Measurements from ENCODE around the gene APLF.
"Not testable (repeated sequence)": the region's sequence is repeated elsewhere in the genome, so short reads cannot be mapped to it uniquely, and the experiment has no call there.

The APLF gene

GRCh38 chr2:68529651-68530050, 62.3 kb downstream of the APLF start:
- not testable (repeated sequence) for DNase-seq (ENCODE audit: low read depth)

- no peak for DNase-seq (ENCODE audit: low read depth)
Observed at GRCh38 chr2:68536000-68536399, 68.6 kb downstream of the APLF start.

- no peak for DNase-seq (ENCODE audit: low read depth)
Observed at GRCh38 chr2:68537011-68537410, 69.6 kb downstream of the APLF start.

GRCh38 chr2:68537809-68538208, 70.4 kb downstream of the APLF start:
- DNase-seq (ENCODE audit: low read depth), result no peak

GRCh38 chr2:68544811-68545210, 77.4 kb downstream of the APLF start:
- DNase-seq (ENCODE audit: low read depth), result no peak

- no peak for DNase-seq (ENCODE audit: low read depth)
Observed at GRCh38 chr2:68548396-68548795, 81.0 kb downstream of the APLF start.

GRCh38 chr2:68553098-68553497, 85.7 kb downstream of the APLF start:
- no peak for DNase-seq (ENCODE audit: low read depth)

GRCh38 chr2:68555425-68556206, 88.2 kb downstream of the APLF start:
- not testable (repeated sequence) for DNase-seq (ENCODE audit: low read depth)

GRCh38 chr2:68556381-68556780, 89.0 kb downstream of the APLF start:
- no peak for DNase-seq (ENCODE audit: low read depth)

GRCh38 chr2:68558576-68558975, 91.2 kb downstream of the APLF start:
- DNase-seq (ENCODE audit: low read depth), result no peak

GRCh38 chr2:68559692-68560091, 92.3 kb downstream of the APLF start:
- no peak for DNase-seq (ENCODE audit: low read depth)

- DNase-seq (ENCODE audit: low read depth), result no peak
Observed at GRCh38 chr2:68560545-68560944, 93.2 kb downstream of the APLF start.

- DNase-seq (ENCODE audit: low read depth), result no peak
Observed at GRCh38 chr2:68561372-68561771, 94.0 kb downstream of the APLF start.

- no peak for DNase-seq (ENCODE audit: low read depth)
Observed at GRCh38 chr2:68562934-68563333, 95.5 kb downstream of the APLF start.

GRCh38 chr2:68564426-68564825, 97.0 kb downstream of the APLF start:
- DNase-seq (ENCODE audit: low read depth), result no peak

- no peak for DNase-seq (ENCODE audit: low read depth)
Observed at GRCh38 chr2:68565273-68565672, 97.9 kb downstream of the APLF start.

- no peak for DNase-seq (ENCODE audit: low read depth)
Observed at GRCh38 chr2:68565858-68566257, 98.5 kb downstream of the APLF start.

- DNase-seq (ENCODE audit: low read depth), result no peak
Observed at GRCh38 chr2:68566362-68566761, 99.0 kb downstream of the APLF start.

- DNase-seq (ENCODE audit: low read depth), result no peak
Observed at GRCh38 chr2:68568116-68568515, 100.7 kb downstream of the APLF start.

- no peak for DNase-seq (ENCODE audit: low read depth)
Observed at GRCh38 chr2:68569604-68570003, 102.2 kb downstream of the APLF start.

- DNase-seq (ENCODE audit: low read depth), result not testable (repeated sequence)
Observed at GRCh38 chr2:68570434-68570833, 103.0 kb downstream of the APLF start.

- no peak for DNase-seq (ENCODE audit: low read depth)
Observed at GRCh38 chr2:68574202-68574791, 106.9 kb downstream of the APLF start.

GRCh38 chr2:68577183-68577582, 109.8 kb downstream of the APLF start:
- DNase-seq (ENCODE audit: low read depth), result no peak

GRCh38 chr2:68579689-68580088, 112.3 kb downstream of the APLF start:
- no peak for DNase-seq (ENCODE audit: low read depth)
